ENCODE results near the gene RNF20. TPM values are rescaled to one million over a fixed set of nuclear protein-coding genes. Genes with fewer than 3 reads are reported as not detected.

RNF20 gene
- total and polyA plus RNA-seq, 7 donors, result 19.4 to 56.9 (median 41.1) TPM

- intact Hi-C loops (cut with DNase I), result no loop called here
- DNase-seq (no peak), ATAC-seq (no peak)
- no peak for TF ChIP-seq CTCF (IDR thresholded peaks at IDR 0.05)
- H3K27ac ChIP-seq, result no peak overlapping the region
- H3K4me1 ChIP-seq, result no peaks in the 10 kb centered on the region
- no peaks in the 10 kb centered on the region for H3K27me3 ChIP-seq (ENCODE audit: insufficient read depth in 3 of 3, low read length in 2 of 3)
- WGBS, 3 donors, result 58 to 73% (median 67%) methylated on average over 5 of the region's 5 CpGs
- no peak overlapping the region for H3K4me3 ChIP-seq
- H3K36me3 ChIP-seq (ENCODE audit: insufficient read depth in 1 of 2, low read depth in 1 of 2), result no peaks in the 10 kb centered on the region
- H3K9me3 ChIP-seq, result no peaks in the 10 kb centered on the region
Measured at GRCh38 chr9:101508211-101508610, 25.4 kb upstream of the RNF20 start.

- DNase-seq (no peak), ATAC-seq (no peak)
- no peaks in the 10 kb centered on the region for H3K36me3 ChIP-seq (ENCODE audit: insufficient read depth in 1 of 2, low read depth in 1 of 2)
- no peaks in the 10 kb centered on the region for H3K9me3 ChIP-seq
- no peak for TF ChIP-seq CTCF (IDR thresholded peaks at IDR 0.05)
- 79 to 93% (median 86%) methylated on average over 4 of the region's 4 CpGs for WGBS, 3 donors
- H3K4me1 ChIP-seq, result no peaks in the 10 kb centered on the region
- no peak overlapping the region for H3K4me3 ChIP-seq
- peaks cover 0 to 2% (median 0%) of the 10 kb centered on the region in 3 donors for H3K27me3 ChIP-seq (ENCODE audit: insufficient read depth in 3 of 3, low read length in 2 of 3)
- no peak overlapping the region for H3K27ac ChIP-seq
- intact Hi-C loops (cut with DNase I), result no loop called here
Measured at GRCh38 chr9:101509572-101509971, 24.1 kb upstream of the RNF20 start.

- no peak for TF ChIP-seq CTCF (IDR thresholded peaks at IDR 0.05)
Measured at GRCh38 chr9:101510459-101510858, 23.2 kb upstream of the RNF20 start.

GRCh38 chr9:101511009-101511408 is 22.6 kb upstream of the RNF20 start:
- no peaks in the 10 kb centered on the region for H3K4me1 ChIP-seq
- WGBS, 3 donors, result 92 to 96% (median 93%) methylated on average over 2 of the region's 2 CpGs
- no peaks in the 10 kb centered on the region for H3K36me3 ChIP-seq (ENCODE audit: insufficient read depth in 1 of 2, low read depth in 1 of 2)
- peaks cover 0 to 2% (median 0%) of the 10 kb centered on the region in 3 donors for H3K27me3 ChIP-seq (ENCODE audit: insufficient read depth in 3 of 3, low read length in 2 of 3)
- H3K27ac ChIP-seq, result no peak overlapping the region
- H3K4me3 ChIP-seq, result no peak overlapping the region
- intact Hi-C loops (cut with DNase I), result no loop called here
- TF ChIP-seq CTCF (IDR thresholded peaks at IDR 0.05), result no peak
- no peak for DNase-seq
- ATAC-seq, result no peak
- no peaks in the 10 kb centered on the region for H3K9me3 ChIP-seq

More at GRCh38 chr9:101510459-101510858, 23.2 kb upstream of the RNF20 start:
- Histone ChIP-seq H3K4me1 (no peaks in the 10 kb centered on the region), H3K27me3 (ENCODE audit: insufficient read depth in 3 of 3, low read length in 2 of 3) (peaks cover 0 to 2% (median 0%) of the 10 kb centered on the region in 3 donors), H3K4me3 (no peak overlapping the region), H3K9me3 (no peaks in the 10 kb centered on the region), H3K36me3 (ENCODE audit: insufficient read depth in 1 of 2, low read depth in 1 of 2) (no peaks in the 10 kb centered on the region), H3K27ac (no peak overlapping the region)
- ATAC-seq (no peak), DNase-seq (no peak)
- intact Hi-C loops (cut with DNase I), result no loop called here
- 61 to 80% (median 80%) methylated on average over 6 of the region's 6 CpGs for WGBS, 3 donors

- 56 to 65% (median 56%) methylated on average over 3 of the region's 3 CpGs for WGBS, 3 donors
- no peak overlapping the region for H3K4me3 ChIP-seq
- no peaks in the 10 kb centered on the region for H3K4me1 ChIP-seq
- ATAC-seq (no peak), DNase-seq (no peak)
- TF ChIP-seq CTCF (IDR thresholded peaks at IDR 0.05), result no peak
- peaks cover 0 to 2% (median 0%) of the 10 kb centered on the region in 3 donors for H3K27me3 ChIP-seq (ENCODE audit: insufficient read depth in 3 of 3, low read length in 2 of 3)
- H3K9me3 ChIP-seq, result no peaks in the 10 kb centered on the region
- no peaks in the 10 kb centered on the region for H3K36me3 ChIP-seq (ENCODE audit: insufficient read depth in 1 of 2, low read depth in 1 of 2)
- intact Hi-C loops (cut with DNase I), result no loop called here
- no peak overlapping the region for H3K27ac ChIP-seq
Measured at GRCh38 chr9:101512116-101512515, 21.5 kb upstream of the RNF20 start.
